HCT116 (cell line): Measurements from ENCODE around the gene RCAN3. TPM values are rescaled to one million over a fixed set of nuclear protein-coding genes. Genes with fewer than 3 reads are reported as not detected.

ENCODE experiments used
- ATAC-seq: fragments of 200-7000 bp; cut with Tn5 transposase; 2 replicates; pipeline ENCODE4 v1.9.1; 2020; ENCODE audit warnings: mild to moderate bottlenecking, moderate library complexity
- BruUV-seq: library from RNA; stranded (reverse); fragments of 400-500 nt; replicated peaks from 2 replicates; lab custom pipeline; 2021; lab: Mats Ljungman, UMichigan
- CTCF ChIA-PET: fragments of 300-600 bp; sonication (Branson Sonifier 250); formaldehyde crosslinking; loops from one replicate; lab custom pipeline; 2021; ENCODE audit warnings: antibody characterized with exemption; lab: Charles Lee
- POLR2A ChIA-PET: fragments of 300-600, 350-600 bp; sonication (Branson Sonifier 250); formaldehyde crosslinking; loops from one replicate; lab custom pipeline; 2021; ENCODE audit warnings: antibody characterized with exemption; lab: Charles Lee
- RAD21 ChIA-PET, 2 experiments: fragments of 300-600 bp; sonication (Branson Sonifier 250); formaldehyde crosslinking; loops; one replicate each; lab custom pipeline; 2023; ENCODE audit warnings: low total read pairs in 2 of 2; ENCODE audit not compliant: uncharacterized antibody in 2 of 2, unreplicated experiment in 2 of 2, low non-redundant PET in 1 of 2; lab: Charles Lee
- DNase-seq: peaks from one replicate; pipeline ENCODE4 v3.0.0-alpha.2; 2010; ENCODE audit warnings: low read depth, low spot score
- H2AFZ ChIP-seq: fragments of 200-600 bp; shearing (Covaris generic), sonication (generic); 2 replicates; pipeline ENCODE4 v1.6.1; 2017; ENCODE audit warnings: low read depth, mixed run types, mixed read lengths, antibody characterized with exemption, low read length; ENCODE audit not compliant: poor library complexity, severe bottlenecking
- H3K27ac ChIP-seq: 2 replicates; pipeline ENCODE4 v1.5.1; 2012; ENCODE audit warnings: low read depth, low read length
- H3K27me3 ChIP-seq: fragments of 200-600 bp; sonication (generic); 2 replicates; pipeline ENCODE4 v1.6.1; 2016; ENCODE audit warnings: mixed run types, low read length, mixed read lengths; ENCODE audit not compliant: insufficient read depth
- H3K36me3 ChIP-seq, 2 experiments: fragments of 200-500 bp in 1 of 2; fragments of 200-600 bp in 1 of 2; sonication (Bioruptor generic) in 1 of 2; sonication (generic) in 1 of 2; 2 replicates each; pipeline versions ENCODE4 v1.5.1 to v1.6.1; 2014 to 2016; ENCODE audit warnings: low read length in 2 of 2, inconsistent platforms in 1 of 2, mixed read lengths in 1 of 2, mixed run types in 1 of 2; ENCODE audit not compliant: insufficient read depth in 2 of 2, control insufficient read depth in 1 of 2
- H3K4me1 ChIP-seq, 2 experiments: fragments of 200-600 bp in 1 of 2; sonication (generic) in 1 of 2; 2 replicates each; pipeline versions ENCODE4 v1.5.1 to v1.6.1; 2012 to 2017; ENCODE audit warnings: low read length in 2 of 2, inconsistent platforms in 1 of 2, mild to moderate bottlenecking in 1 of 2, mixed read lengths in 1 of 2, mixed run types in 1 of 2, moderate library complexity in 1 of 2; ENCODE audit not compliant: insufficient read depth in 2 of 2, control insufficient read depth in 1 of 2
- H3K4me2 ChIP-seq: fragments of 200-600 bp; sonication (generic); 2 replicates; pipeline ENCODE4 v1.6.1; 2017; ENCODE audit warnings: mixed run types, low read length, mixed read lengths
- H3K4me3 ChIP-seq, 2 experiments: fragments of 200-600 bp in 1 of 2; sonication (generic) in 1 of 2; replicated peaks in 1 of 2; 2 replicates each; pipeline ENCODE4 v1.5.1; 2011 to 2016; ENCODE audit warnings: low read length in 2 of 2, control low read depth in 1 of 2, low read depth in 1 of 2, mild to moderate bottlenecking in 1 of 2, mixed read lengths in 1 of 2, mixed run types in 1 of 2
- H3K79me2 ChIP-seq: fragments of 200-600 bp; sonication (generic); 2 replicates; pipeline ENCODE4 v1.6.1; 2017; ENCODE audit warnings: mild to moderate bottlenecking, mixed run types, low read length, moderate library complexity, mixed read lengths; ENCODE audit not compliant: insufficient read depth
- H3K9ac ChIP-seq: fragments of 200-600 bp; sonication (generic); 2 replicates; pipeline ENCODE4 v1.6.1; 2016; ENCODE audit warnings: low read length, mixed read lengths
- H3K9me2 ChIP-seq: fragments of 200-600 bp; sonication (generic), shearing (Covaris generic); 2 replicates; pipeline ENCODE4 v1.6.1; 2017; ENCODE audit warnings: mixed run types, mild to moderate bottlenecking, moderate library complexity; ENCODE audit not compliant: insufficient read depth
- H3K9me3 ChIP-seq, 2 experiments: fragments of 200-500 bp in 1 of 2; fragments of 200-600 bp in 1 of 2; sonication (Bioruptor generic) in 1 of 2; sonication (generic) in 1 of 2; 2 replicates each; pipeline ENCODE4 v1.6.1; 2014 to 2017; ENCODE audit warnings: low read length in 2 of 2, mixed read lengths in 2 of 2, inconsistent platforms in 1 of 2, low read depth in 1 of 2, mild to moderate bottlenecking in 1 of 2, mixed run types in 1 of 2, moderate library complexity in 1 of 2; ENCODE audit not compliant: control insufficient read depth in 1 of 2, insufficient read depth in 1 of 2
- H4K20me1 ChIP-seq: fragments of 200-600 bp; sonication (generic), shearing (Covaris generic); 2 replicates; pipeline ENCODE4 v1.6.1; 2017; ENCODE audit warnings: mixed run types, mild to moderate bottlenecking, moderate library complexity; ENCODE audit not compliant: insufficient read depth
- CEBPB ChIP-seq: IDR thresholded peaks from 2 replicates; pipeline ENCODE4 v1.6.1; 2012; ENCODE audit warnings: low read depth
- EGR1 ChIP-seq: IDR thresholded peaks from 2 replicates; pipeline ENCODE4 v1.6.1; 2012; ENCODE audit warnings: low read depth
- ELF1 ChIP-seq: IDR thresholded peaks from 2 replicates; pipeline ENCODE4 v1.6.1; 2012; ENCODE audit warnings: low read depth, borderline replicate concordance
- EZH2 ChIP-seq: fragments of 200-600 bp; sonication (generic); IDR thresholded peaks from 2 replicates; pipeline ENCODE4 v1.6.1; 2017; ENCODE audit warnings: antibody characterized with exemption, mixed run types
- EZH2phosphoT487 ChIP-seq: fragments of 200-600 bp; IDR thresholded peaks from 2 replicates; pipeline ENCODE4 v1.6.1; 2018; ENCODE audit warnings: antibody characterized with exemption, borderline replicate concordance
- FOSL1 ChIP-seq: IDR thresholded peaks from 2 replicates; pipeline ENCODE4 v1.6.1; 2012; ENCODE audit warnings: low read depth
- POLR2AphosphoS5 ChIP-seq: IDR thresholded peaks from 2 replicates; pipeline ENCODE4 v1.6.1; 2011; ENCODE audit warnings: mild to moderate bottlenecking, low read depth, low read length, moderate library complexity
- RAD21 ChIP-seq: IDR thresholded peaks from 2 replicates; pipeline ENCODE4 v1.6.1; 2012; ENCODE audit warnings: low read depth, mild to moderate bottlenecking
- SIN3A ChIP-seq: IDR thresholded peaks from 2 replicates; pipeline ENCODE4 v1.6.1; 2012; ENCODE audit warnings: low read depth
- SRF ChIP-seq: IDR thresholded peaks from 2 replicates; pipeline ENCODE4 v1.6.1; 2012; ENCODE audit warnings: low read depth
- YY1 ChIP-seq: IDR thresholded peaks from 2 replicates; pipeline ENCODE4 v1.6.1; 2011; ENCODE audit warnings: low read length, low read depth, moderate library complexity, mild to moderate bottlenecking; ENCODE audit not compliant: insufficient replicate concordance; ENCODE audit errors: extremely low read depth
- ZFX ChIP-seq: fragments of 450-650 bp; IDR thresholded peaks from 2 replicates; pipeline ENCODE4 v1.6.1; 2017
- ZNF274 ChIP-seq: fragments of 200-500 bp; sonication (Bioruptor generic); IDR thresholded peaks from 2 replicates; pipeline ENCODE4 v1.6.1; 2014; ENCODE audit warnings: mild to moderate bottlenecking, low read depth, low read length, inconsistent platforms
- intact Hi-C: fragments of 100-400 bp; cut with micrococcal nuclease; formaldehyde crosslinking; loops from 2 replicates; pipeline ENCODE4 v1.10.0; 2022
- total RNA-seq: library from RNA; stranded (reverse); gene quantifications from one replicate; pipeline ENCODE4 v1.2.1, GENCODE V29; 2021; ENCODE audit not compliant: unreplicated experiment

The RCAN3 gene
- total RNA-seq, 1 experiment from 2014 or later, result 13.3 TPM

GRCh38 chr1:24570265-24571125 is 67.9 kb downstream of the RCAN3 start:
- Histone ChIP-seq H2AFZ (no peak overlapping the region), H3K4me3 (no peak overlapping the region)
- intact Hi-C loops, result no loop called here
- TF ChIP-seq EZH2phosphoT487 (no peak), ZNF274 (no peak), ZFX (no peak), CEBPB (no peak), POLR2AphosphoS5 (no peak), ELF1 (no peak), EZH2 (no peak), EGR1 (no peak), SRF (no peak), FOSL1 (no peak), SIN3A (no peak), YY1 (no peak)
- TF ChIP-seq, all 23 proteins: peak for 0
- Histone ChIP-seq H3K79me2 (no peaks in the 10 kb centered on the region), H4K20me1 (no peaks in the 10 kb centered on the region), H3K4me2 (no peak overlapping the region), H3K4me1 (peaks cover 5 to 11% of the 10 kb centered on the region in 2 experiments; a peak in 3 of 4 replicates), H3K27me3 (no peaks in the 10 kb centered on the region), H3K9me3 (no peaks in the 10 kb centered on the region), H3K9ac (no peak overlapping the region), H3K27ac (no peak overlapping the region), H3K9me2 (no peaks in the 10 kb centered on the region), H3K36me3 (no peaks in the 10 kb centered on the region)
- RAD21 ChIA-PET, result no interaction called here
- CTCF ChIA-PET, result no interaction called here
- DNase-seq (no peak), ATAC-seq (no peak)
- POLR2A ChIA-PET, result no interaction called here
- BruUV-seq, result no TSS peak

GRCh38 chr1:24572301-24572700 is 69.7 kb downstream of the RCAN3 start:
- DNase-seq (no peak), ATAC-seq (no peak)
- Histone ChIP-seq H3K4me3 (no peak overlapping the region), H3K9me3 (no peaks in the 10 kb centered on the region), H3K27me3 (no peaks in the 10 kb centered on the region), H3K9ac (no peak overlapping the region), H3K9me2 (no peaks in the 10 kb centered on the region), H3K4me2 (no peak overlapping the region), H3K27ac (no peak overlapping the region), H3K79me2 (no peaks in the 10 kb centered on the region), H3K36me3 (no peaks in the 10 kb centered on the region), H2AFZ (no peak overlapping the region), H3K4me1 (peaks cover 5% of the 10 kb centered on the region in 2 experiments; a peak in 3 of 4 replicates), H4K20me1 (no peaks in the 10 kb centered on the region)
- CTCF ChIA-PET, result no interaction called here
- TF ChIP-seq EZH2phosphoT487, result no peak
- TF ChIP-seq SIN3A, result no peak
- TF ChIP-seq RAD21, result no peak
- TF ChIP-seq EZH2, result no peak
- no peak for TF ChIP-seq FOSL1
- RAD21 ChIA-PET, result no interaction called here
- POLR2A ChIA-PET, result no interaction called here
- no TSS peak for BruUV-seq
- intact Hi-C loops, result no loop called here
